Right lobe of liver (tissue), 4 donors: ENCODE data around the gene CALD1.

ENCODE experiments used
- POLR2A ChIP-seq: fragments of 450-650 bp; IDR thresholded peaks from one replicate; pipeline ENCODE4 v1.6.1; 2017; ENCODE audit warnings: antibody characterized with exemption, mild to moderate bottlenecking
- TF ChIP-seq, protein P1 (sequence below), 4 donors: fragments of 200-600 bp in 3 of 4; fragments of 450-650 bp in 1 of 4; IDR thresholded peaks; one replicate each; pipeline versions ENCODE4 v1.5.1 to v1.8.0; 2016 to 2022; ENCODE audit warnings: antibody characterized with exemption in 4 of 4, mild to moderate bottlenecking in 2 of 4
- donor health status: DM: no; HTN: no; CAD: no.
- donor health status: DM: no; HTN: no; CAD: no.
- donor health status: DM: no; HTN: yes; CAD: no.

DNA sequence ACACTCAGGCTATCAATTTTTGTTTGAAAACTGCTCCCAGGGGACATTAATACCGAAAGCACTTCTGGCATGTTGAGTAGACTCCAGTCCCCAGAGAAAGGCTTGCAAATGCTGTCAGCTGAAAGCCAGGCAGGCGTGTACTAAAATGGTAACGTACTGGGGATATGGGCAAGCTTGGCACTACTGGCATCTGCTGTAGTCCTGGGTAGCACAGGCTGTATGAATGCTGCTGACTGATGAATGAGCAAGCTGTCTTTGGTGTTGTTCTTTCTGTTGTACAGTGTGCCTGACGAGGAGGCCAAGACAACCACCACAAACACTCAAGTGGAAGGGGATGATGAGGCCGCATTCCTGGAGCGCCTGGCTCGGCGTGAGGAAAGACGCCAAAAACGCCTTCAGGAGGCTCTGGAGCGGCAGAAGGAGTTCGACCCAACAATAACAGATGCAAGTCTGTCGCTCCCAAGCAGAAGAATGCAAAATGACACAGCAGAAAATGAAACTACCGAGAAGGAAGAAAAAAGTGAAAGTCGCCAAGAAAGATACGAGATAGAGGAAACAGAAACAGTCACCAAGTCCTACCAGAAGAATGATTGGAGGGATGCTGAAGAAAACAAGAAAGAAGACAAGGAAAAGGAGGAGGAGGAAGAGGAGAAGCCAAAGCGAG is 153.4 kb downstream of the CALD1 start:
- TF ChIP-seq, protein P1, sequence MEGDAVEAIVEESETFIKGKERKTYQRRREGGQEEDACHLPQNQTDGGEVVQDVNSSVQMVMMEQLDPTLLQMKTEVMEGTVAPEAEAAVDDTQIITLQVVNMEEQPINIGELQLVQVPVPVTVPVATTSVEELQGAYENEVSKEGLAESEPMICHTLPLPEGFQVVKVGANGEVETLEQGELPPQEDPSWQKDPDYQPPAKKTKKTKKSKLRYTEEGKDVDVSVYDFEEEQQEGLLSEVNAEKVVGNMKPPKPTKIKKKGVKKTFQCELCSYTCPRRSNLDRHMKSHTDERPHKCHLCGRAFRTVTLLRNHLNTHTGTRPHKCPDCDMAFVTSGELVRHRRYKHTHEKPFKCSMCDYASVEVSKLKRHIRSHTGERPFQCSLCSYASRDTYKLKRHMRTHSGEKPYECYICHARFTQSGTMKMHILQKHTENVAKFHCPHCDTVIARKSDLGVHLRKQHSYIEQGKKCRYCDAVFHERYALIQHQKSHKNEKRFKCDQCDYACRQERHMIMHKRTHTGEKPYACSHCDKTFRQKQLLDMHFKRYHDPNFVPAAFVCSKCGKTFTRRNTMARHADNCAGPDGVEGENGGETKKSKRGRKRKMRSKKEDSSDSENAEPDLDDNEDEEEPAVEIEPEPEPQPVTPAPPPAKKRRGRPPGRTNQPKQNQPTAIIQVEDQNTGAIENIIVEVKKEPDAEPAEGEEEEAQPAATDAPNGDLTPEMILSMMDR (IDR thresholded peaks at IDR 0.05): no peak
- no peak for TF ChIP-seq POLR2A
